Right forelimb (tissue), 1 donor: Measurements from ENCODE around the gene EEF1AKMT3.
"Not testable (repeated sequence)": the region's sequence is repeated elsewhere in the genome, so short reads cannot be mapped to it uniquely, and the experiment has no call there.

Experiments
- DNase-seq: peaks from one replicate; pipeline ENCODE4 v3.0.0-alpha.2; 2018

EEF1AKMT3 gene

GRCh38 chr12:57766464-57767304 is 5.7 kb upstream of the EEF1AKMT3 start, which contains the start of gene CYP27B1:
CYP27B1 (minus strand) TSS chr12:57767078; CDS start chr12:57767041, 37 bp downstream.
- no peak for DNase-seq

- DNase-seq, result no peak
These were observed 5.1 kb upstream of the EEF1AKMT3 start for GRCh38 chr12:57767305-57767698.

GRCh38 chr12:57767876-57768275 is 4.5 kb upstream of the EEF1AKMT3 start:
- no peak for DNase-seq

GRCh38 chr12:57769594-57769993 is 2.8 kb upstream of the EEF1AKMT3 start:
- no peak for DNase-seq

- no peak for DNase-seq
These were observed 1.7 kb upstream of the EEF1AKMT3 start for GRCh38 chr12:57770734-57771133.

- no peak for DNase-seq
These were observed 1.1 kb upstream of the EEF1AKMT3 start for GRCh38 chr12:57771236-57771872.

GRCh38 chr12:57771873-57772428 is 463 bp upstream of the EEF1AKMT3 start, which contains the start of gene METTL1:
METTL1 (minus strand) TSS chr12:57772105; CDS start chr12:57772083, 22 bp downstream.
- peak; percentile 98 for DNase-seq

- not testable (repeated sequence) for DNase-seq
These were observed 2.2 kb downstream of the EEF1AKMT3 start for GRCh38 chr12:57774634-57775033.

GRCh38 chr12:57775044-57775443 is 2.6 kb downstream of the EEF1AKMT3 start:
- no peak for DNase-seq

- no peak for DNase-seq
These were observed 3.3 kb downstream of the EEF1AKMT3 start for GRCh38 chr12:57775563-57776246.

GRCh38 chr12:57776247-57776587 is 3.8 kb downstream of the EEF1AKMT3 start:
- DNase-seq, result no peak

GRCh38 chr12:57777367-57777766 is 5.0 kb downstream of the EEF1AKMT3 start:
- DNase-seq, result no peak

- no peak for DNase-seq
These were observed 5.5 kb downstream of the EEF1AKMT3 start for GRCh38 chr12:57777911-57778310.

GRCh38 chr12:57779736-57780135 is 7.3 kb downstream of the EEF1AKMT3 start:
- no peak for DNase-seq

GRCh38 chr12:57780284-57780897 is 8.0 kb downstream of the EEF1AKMT3 start:
- no peak for DNase-seq

GRCh38 chr12:57781244-57781643 is 8.8 kb downstream of the EEF1AKMT3 start:
- DNase-seq, result no peak

GRCh38 chr12:57781801-57782200 is 9.4 kb downstream of the EEF1AKMT3 start:
- DNase-seq, result no peak

- no peak for DNase-seq
These were observed 9.8 kb downstream of the EEF1AKMT3 start for GRCh38 chr12:57782243-57782607.

- peak; percentile 97 for DNase-seq
These were observed 10.4 kb downstream of the EEF1AKMT3 start, which contains the start of gene TSFM for GRCh38 chr12:57782608-57783465. TSFM (plus strand) TSS chr12:57782787; CDS start chr12:57782802, 15 bp downstream.

- DNase-seq, result no peak
These were observed 11.0 kb downstream of the EEF1AKMT3 start for GRCh38 chr12:57783466-57783801.

- DNase-seq, result no peak
These were observed 11.4 kb downstream of the EEF1AKMT3 start for GRCh38 chr12:57783861-57784260.

- DNase-seq, result no peak
These were observed 21.5 kb downstream of the EEF1AKMT3 start for GRCh38 chr12:57793920-57794319.
